Measurements from ENCODE around the gene REPIN1. TPM values are rescaled to one million over a fixed set of nuclear protein-coding genes. Genes with fewer than 3 reads are reported as not detected.

The REPIN1 gene
- total and polyA plus RNA-seq, 9 of the 15 experiments (the other 6 are each of a cell fraction or from before 2014, with no cell fraction given): 8.1 to 283 (median 94.3) TPM

- TF ChIP-seq MGA (IDR thresholded peaks at IDR 0.05): no peak
- TF ChIP-seq ILF3 (IDR thresholded peaks at IDR 0.05; ENCODE audit: borderline replicate concordance): no peak
- peak; percentile 33 for TF ChIP-seq POLR2B (IDR thresholded peaks at IDR 0.05; ENCODE audit: low read depth, partially characterized antibody)
- no peak for TF ChIP-seq SRSF1 (IDR thresholded peaks at IDR 0.05; ENCODE audit: low read depth, low read length)
- no peak for TF ChIP-seq SRSF7 (optimal IDR thresholded peaks at IDR 0.05; ENCODE audit: low read depth, low read length)
- TF ChIP-seq NFYB (IDR thresholded peaks at IDR 0.05; ENCODE audit: extremely low read depth, insufficient read length): no peak
- TF ChIP-seq RUNX1 (IDR thresholded peaks at IDR 0.05; ENCODE audit: low read depth): no peak
- TF ChIP-seq POLR3G (IDR thresholded peaks at IDR 0.05; ENCODE audit: extremely low read depth, insufficient read length, insufficient replicate concordance): no peak
- peak; percentile 69; the same call in 1 of the 2 replicates for TF ChIP-seq TOE1 (IDR thresholded peaks at IDR 0.05; ENCODE audit: borderline replicate concordance)
- TF ChIP-seq TOE1 (CRISPR knock-in tag; IDR thresholded peaks at IDR 0.05; ENCODE audit: borderline replicate concordance, low read depth): no peak
- TF ChIP-seq ZNF780A (CRISPR knock-in tag; IDR thresholded peaks at IDR 0.05): no peak
- TF ChIP-seq BRD9 (IDR thresholded peaks at IDR 0.05; ENCODE audit: low read depth, partially characterized antibody): no peak
- peak; percentile 67 for TF ChIP-seq EHMT2 (IDR thresholded peaks at IDR 0.05)
- TF ChIP-seq MYC (IDR thresholded peaks at IDR 0.05; ENCODE audit: low read depth, low read length): no peak
- TF ChIP-seq MYC (CRISPR knock-in tag; IDR thresholded peaks at IDR 0.05; ENCODE audit: borderline replicate concordance, low read depth): no peak
- no peak for TF ChIP-seq PHF8 (IDR thresholded peaks at IDR 0.05; ENCODE audit: borderline replicate concordance, low read length)
- TF ChIP-seq GATAD2A (IDR thresholded peaks at IDR 0.05): peak; percentile 45; the same call in 1 of the 2 replicates
- no peak for TF ChIP-seq MTF1 (CRISPR knock-in tag; IDR thresholded peaks at IDR 0.05; ENCODE audit: borderline replicate concordance)
Measured at GRCh38 chr7:150359622-150360362, 8.8 kb upstream of the REPIN1 start (continued).

Data from K562 (cell line).